Heart left ventricle (tissue), 16 donors: ENCODE results near the gene DCAF4. TPM values are rescaled to one million over a fixed set of nuclear protein-coding genes. Genes with fewer than 3 reads are reported as not detected.

Experiments
- ATAC-seq, 4 donors: fragments of 200-7000 bp; cut with Tn5 transposase; one replicate each; pipeline ENCODE4 v1.9.1; 2020 to 2022; ENCODE audit warnings: moderate library complexity in 4 of 4, mild to moderate bottlenecking in 3 of 4, moderate number of reproducible peaks in 1 of 4
- DNase-seq, 5 donors: peaks; one replicate each; pipeline ENCODE4 v3.0.0-alpha.2; 2020
- H3K27ac ChIP-seq, 12 donors: fragments of 200-600 bp; sonication (generic) in 4 of 12; one replicate each; pipeline versions ENCODE4 v1.5.0 to v1.8.0; 2016 to 2022; ENCODE audit warnings: mild to moderate bottlenecking in 2 of 12
- H3K27me3 ChIP-seq, 9 donors: fragments of 200-600 bp; sonication (generic) in 2 of 9; one replicate each; pipeline versions ENCODE4 v1.5.1 to v1.8.0; 2016 to 2022; ENCODE audit warnings: mild to moderate bottlenecking in 3 of 9
- H3K36me3 ChIP-seq, 9 donors: fragments of 200-600 bp; sonication (generic) in 2 of 9; one replicate each; pipeline versions ENCODE4 v1.5.0 to v1.8.0; 2018 to 2022; ENCODE audit warnings: mild to moderate bottlenecking in 2 of 9
- H3K4me1 ChIP-seq, 12 donors: fragments of 200-600 bp; sonication (generic) in 4 of 12; one replicate each; pipeline versions ENCODE4 v1.5.0 to v1.8.0; 2016 to 2022; ENCODE audit warnings: mild to moderate bottlenecking in 3 of 12
- H3K4me3 ChIP-seq, 12 donors: fragments of 200-600 bp; sonication (generic) in 4 of 12; one replicate each; pipeline versions ENCODE4 v1.5.0 to v1.8.0; 2017 to 2022; ENCODE audit warnings: mild to moderate bottlenecking in 9 of 12, moderate library complexity in 4 of 12
- H3K9me3 ChIP-seq, 12 donors: fragments of 200-600 bp; sonication (generic) in 4 of 12; one replicate each; pipeline versions ENCODE4 v1.5.0 to v1.8.0; 2016 to 2022; ENCODE audit warnings: mild to moderate bottlenecking in 1 of 12
- POLR2A ChIP-seq, 2 donors: fragments of 450-650 bp; IDR thresholded peaks; one replicate each; pipeline ENCODE4 v1.6.1; 2017; ENCODE audit warnings: antibody characterized with exemption in 2 of 2, mild to moderate bottlenecking in 2 of 2, moderate library complexity in 2 of 2
- WGBS, 4 donors: extraction: QIAGEN DNeasy Blood & Tissue Kit in 2 of 4; methylation state at CpG; one replicate each; pipeline versions ENCODE4 v1.1.5 to v1.1.7; 2013 to 2018; 5-methylcytosine and 5-hydroxymethylcytosine counted together
- intact Hi-C, 10 donors: fragments of 100-400 bp; cut with DNase I; formaldehyde crosslinking; loops; one replicate each; pipeline versions ENCODE4 v1.11.1 to v1.14.2; 2022
- polyA plus RNA-seq, 2 donors: library from polyadenylated mRNA; stranded (reverse); fragments of 200-250 nt; gene quantifications; one replicate each; pipeline ENCODE4 v1.2.3, GENCODE V29; 2013
- total RNA-seq, 9 donors: library from RNA; depleted of rRNA in 2 of 9; stranded (reverse); fragments of >200 nt in 2 of 9; fragmentation: NEBNext Ultra II Directional in 3 of 9; extraction: Animal tissue kit (Norgen Biotek cat#: 25700) in 3 of 9; gene quantifications; one replicate each; pipeline versions ENCODE4 v1.1.0 to v1.2.4, GENCODE V29; 2016 to 2023
- TF ChIP-seq, protein P1 (sequence below), 12 donors: fragments of 200-600 bp; sonication (generic) in 4 of 12; IDR thresholded peaks; one replicate each; pipeline versions ENCODE4 v1.5.0 to v1.8.0; 2018 to 2022; ENCODE audit warnings: antibody characterized with exemption in 12 of 12, mild to moderate bottlenecking in 5 of 12
- donor health status: ischemic (EF 13 %, LVEDD 7.1; RV severe dilation, severe dysfunction).
- donor health status: healthy with polysubstance abuse.
- donor health status: DM: no; HTN: yes; CAD: no.
- donor health status: DM: no; HTN: no; CAD: no.
- donor health status: ischemic (EF 25% LVEDD 6.9; RV normal size, moderate dysfunction).
- donor health status: ischemic (EF 25% LVEDD 5.7; RV mildly dilated, moderate dysfunction).
- donor health status: healthy.
- donor health status: DM: yes; HTN: yes; CAD: no.
- donor health status: ischemic (EF 35%, LVEDD 5.7; RV mildly dilated, moderate dysfunction).
- donor health status: nonischemic (EF 11% LVEDD 7.7; RV severe dilation, severe dysfunction).
- donor health status: DM: yes; HTN: yes; CAD: no.
- donor health status: PGD.
- donor health status: ischemic (EF 29% LVEDD 5.4; RV normal size, mild dysfunction).
- donor health status: nonischemic (EF 23%, LVEDD 6.1; RV moderate dilation, normal function).

Gene DCAF4
- total and polyA plus RNA-seq, 11 donors, result 2.4 to 13.1 (median 8.6) TPM

GRCh38 chr14:72932893-72933292, 6.6 kb downstream of the DCAF4 start:
- no peaks in the 10 kb centered on the region for H3K27me3 ChIP-seq
- peaks cover 0 to 3% (median 0%) of the 10 kb centered on the region in 9 donors for H3K36me3 ChIP-seq
- no peaks in the 10 kb centered on the region for H3K9me3 ChIP-seq
- H3K4me1 ChIP-seq, result peaks cover 0 to under 1% (median 0%) of the 10 kb centered on the region in 12 donors
- H3K4me3 ChIP-seq, result no peak overlapping the region
- TF ChIP-seq POLR2A (IDR thresholded peaks at IDR 0.05), result no peak
- TF ChIP-seq, protein P1, sequence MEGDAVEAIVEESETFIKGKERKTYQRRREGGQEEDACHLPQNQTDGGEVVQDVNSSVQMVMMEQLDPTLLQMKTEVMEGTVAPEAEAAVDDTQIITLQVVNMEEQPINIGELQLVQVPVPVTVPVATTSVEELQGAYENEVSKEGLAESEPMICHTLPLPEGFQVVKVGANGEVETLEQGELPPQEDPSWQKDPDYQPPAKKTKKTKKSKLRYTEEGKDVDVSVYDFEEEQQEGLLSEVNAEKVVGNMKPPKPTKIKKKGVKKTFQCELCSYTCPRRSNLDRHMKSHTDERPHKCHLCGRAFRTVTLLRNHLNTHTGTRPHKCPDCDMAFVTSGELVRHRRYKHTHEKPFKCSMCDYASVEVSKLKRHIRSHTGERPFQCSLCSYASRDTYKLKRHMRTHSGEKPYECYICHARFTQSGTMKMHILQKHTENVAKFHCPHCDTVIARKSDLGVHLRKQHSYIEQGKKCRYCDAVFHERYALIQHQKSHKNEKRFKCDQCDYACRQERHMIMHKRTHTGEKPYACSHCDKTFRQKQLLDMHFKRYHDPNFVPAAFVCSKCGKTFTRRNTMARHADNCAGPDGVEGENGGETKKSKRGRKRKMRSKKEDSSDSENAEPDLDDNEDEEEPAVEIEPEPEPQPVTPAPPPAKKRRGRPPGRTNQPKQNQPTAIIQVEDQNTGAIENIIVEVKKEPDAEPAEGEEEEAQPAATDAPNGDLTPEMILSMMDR (IDR thresholded peaks at IDR 0.05), result no peak
- intact Hi-C loops, result no loop called here
- no peak for ATAC-seq
- WGBS, 4 donors, result 87 to 96% (median 89%) methylated on average over 7 of the region's 7 CpGs
- no peak overlapping the region for H3K27ac ChIP-seq
- no peak for DNase-seq

DNA sequence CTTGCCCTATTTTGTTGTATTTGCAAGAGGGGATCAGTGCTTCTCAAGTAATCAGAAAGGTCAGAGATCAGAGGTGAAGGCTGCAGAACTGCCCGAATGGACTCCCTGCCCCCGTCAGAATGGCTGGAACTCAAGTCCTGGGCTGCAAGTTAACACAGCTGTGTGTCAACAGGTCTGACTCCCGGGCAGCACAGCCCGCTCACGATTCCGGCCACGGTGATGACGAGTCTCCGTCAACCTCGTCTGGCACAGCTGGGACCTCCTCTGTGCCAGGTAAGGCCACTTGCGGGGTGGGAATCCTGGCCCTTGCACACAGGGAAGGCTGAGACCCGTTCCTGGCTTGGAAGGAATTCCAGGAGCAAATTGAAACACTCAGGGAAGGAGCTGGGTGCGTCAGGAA, 13.4 kb downstream of the DCAF4 start:
- peak in 2 of 4 donors; percentile 23 to 52 for ATAC-seq
- no peaks in the 10 kb centered on the region for H3K9me3 ChIP-seq
- H3K4me1 ChIP-seq, result no peaks in the 10 kb centered on the region
- intact Hi-C loops, result no loop called here
- DNase-seq, result no peak
- TF ChIP-seq, protein P1 (IDR thresholded peaks at IDR 0.05), result no peak
- no peak for TF ChIP-seq POLR2A (IDR thresholded peaks at IDR 0.05)
- peaks cover 0 to 63% (median 52%) of the 10 kb centered on the region in 9 donors for H3K36me3 ChIP-seq
- H3K27me3 ChIP-seq, result no peaks in the 10 kb centered on the region
- WGBS, 4 donors, result 58 to 87% (median 72%) methylated on average over 10 to 13 of the region's 13 CpGs
- H3K4me3 ChIP-seq, result no peak overlapping the region
- H3K27ac ChIP-seq, result no peak overlapping the region

DNA sequence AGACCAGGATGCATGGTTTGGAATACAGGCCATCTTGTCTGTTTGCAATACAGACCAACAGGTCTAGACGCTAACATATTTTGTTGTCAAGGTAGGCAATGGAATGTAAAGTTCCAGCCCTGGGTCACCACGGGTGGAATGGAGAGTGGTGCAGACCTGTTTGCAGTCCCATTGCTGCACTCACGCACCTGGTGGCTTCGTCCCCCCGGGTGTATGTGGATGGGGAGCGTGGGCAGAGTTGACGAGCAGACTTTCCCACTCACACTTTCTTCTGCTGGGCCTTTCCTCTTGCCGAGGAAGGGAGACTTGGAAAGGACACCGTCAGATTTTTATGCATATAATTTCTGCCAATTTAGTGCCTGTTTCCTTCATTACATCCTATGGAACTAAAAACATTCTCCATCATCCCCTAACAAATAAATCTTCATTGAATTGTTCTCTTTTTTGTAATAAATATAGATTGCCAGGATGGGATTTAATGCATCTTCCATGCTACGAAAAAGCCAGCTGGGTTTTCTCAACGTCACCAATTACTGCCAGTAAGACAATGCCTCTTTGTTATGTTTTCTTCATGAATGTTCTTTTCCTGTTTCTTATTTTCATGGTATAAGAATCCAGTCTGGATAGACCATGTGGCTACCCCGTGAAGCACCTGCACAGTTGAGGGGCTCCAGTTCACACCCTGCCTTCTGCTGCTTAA, 15.2 kb downstream of the DCAF4 start:
- Histone ChIP-seq H3K36me3 (peaks cover 0 to 76% (median 56%) of the 10 kb centered on the region in 9 donors), H3K27ac (no peak overlapping the region), H3K9me3 (no peaks in the 10 kb centered on the region), H3K27me3 (no peaks in the 10 kb centered on the region), H3K4me1 (no peaks in the 10 kb centered on the region), H3K4me3 (no peak overlapping the region)
- TF ChIP-seq, protein P1 (IDR thresholded peaks at IDR 0.05), result no peak
- no peak for TF ChIP-seq POLR2A (IDR thresholded peaks at IDR 0.05)
- DNase-seq (no peak), ATAC-seq (no peak)
- intact Hi-C loops, result no loop called here
- WGBS, 4 donors, result 80 to 82% (median 81%) methylated on average over 12 of the region's 12 CpGs

DNA sequence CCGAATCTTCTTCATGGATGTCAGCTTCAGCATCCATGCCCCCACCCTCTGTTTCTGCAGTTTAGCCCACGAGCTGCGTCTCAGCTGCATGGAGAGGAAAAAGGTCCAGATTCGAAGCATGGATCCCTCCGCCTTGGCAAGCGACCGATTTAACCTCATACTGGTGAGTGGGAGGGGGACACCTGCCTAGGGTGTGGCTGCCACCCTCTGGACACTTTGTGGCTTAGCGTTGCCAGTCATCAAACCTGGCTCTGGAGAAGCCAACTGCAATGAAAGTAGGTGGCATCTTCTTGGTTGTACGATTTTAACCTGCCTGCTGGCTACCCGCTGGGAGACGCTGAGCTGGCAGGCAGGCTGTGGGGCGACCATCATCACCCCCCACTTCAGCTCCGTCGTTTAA, 16.7 kb downstream of the DCAF4 start:
- Histone ChIP-seq H3K9me3 (no peaks in the 10 kb centered on the region), H3K27me3 (no peaks in the 10 kb centered on the region), H3K27ac (no peak overlapping the region), H3K36me3 (peaks cover 0 to 85% (median 60%) of the 10 kb centered on the region in 9 donors), H3K4me3 (no peak overlapping the region), H3K4me1 (no peaks in the 10 kb centered on the region)
- intact Hi-C loops, result no loop called here
- DNase-seq, result no peak
- no peak for ATAC-seq
- TF ChIP-seq, protein P1 (IDR thresholded peaks at IDR 0.05), result no peak
- TF ChIP-seq POLR2A (IDR thresholded peaks at IDR 0.05), result no peak
- 91 to 94% (median 93%) methylated on average over 13 to 14 of the region's 14 CpGs for WGBS, 4 donors
